Measurements from ENCODE around the gene CCDC201. TPM values are rescaled to one million over a fixed set of nuclear protein-coding genes. Genes with fewer than 3 reads are reported as not detected.

CCDC201 gene
- polyA plus RNA-seq, 1 of the 3 experiments (the other 2 are of a cell fraction): not detected

DNA sequence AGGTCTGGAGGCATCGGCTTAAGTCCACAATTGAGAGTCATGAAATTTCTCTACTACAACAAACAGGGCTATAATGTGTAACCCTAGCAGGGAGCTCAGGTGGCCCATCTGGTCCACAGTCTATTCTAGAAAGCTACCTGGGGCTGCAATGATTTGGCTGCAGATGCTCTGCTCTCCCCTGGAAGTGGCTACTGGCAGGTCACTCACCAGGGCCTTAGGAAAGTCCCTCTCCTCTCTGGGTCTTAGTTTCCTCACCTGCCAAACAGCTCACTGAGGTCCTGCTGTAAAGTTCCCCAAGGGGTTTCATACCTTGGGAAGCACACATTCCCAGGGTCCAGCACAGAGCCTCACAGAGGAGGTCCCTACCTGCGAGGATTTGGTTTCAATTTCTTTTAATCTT lies 45.7 kb upstream of the CCDC201 start:
- Histone ChIP-seq H3K27ac (ENCODE audit: low read depth in 2 of 2, low read length in 1 of 2) (no peak overlapping the region), H3K4me3 (ENCODE audit: low read depth in 2 of 2, low read length in 1 of 2) (peak overlapping the region in 1 of 2 experiments; percentile 72; a peak in 2 of 4 replicates), H3K79me2 (ENCODE audit: insufficient read depth) (peaks cover 28% of the 10 kb centered on the region), H4K20me1 (ENCODE audit: insufficient read depth) (peaks cover 32% of the 10 kb centered on the region), H3K9ac (peak overlapping the region; percentile 55; the same call in 1 of the 2 replicates), H3K4me2 (peak overlapping the region; percentile 84), H3K27me3 (ENCODE audit: insufficient read depth) (no peaks in the 10 kb centered on the region), H2AFZ (ENCODE audit: low read depth) (no peak overlapping the region), H3K9me2 (no peaks in the 10 kb centered on the region), H3F3A (replicated peaks; ENCODE audit: insufficient read depth) (peaks cover 24% of the 10 kb centered on the region), H3K9me3 (no peaks in the 10 kb centered on the region), H3K4me1 (ENCODE audit: control insufficient read depth in 1 of 2, insufficient read depth in 2 of 2, low read depth in 1 of 2, low read length in 1 of 2) (peaks cover 14 to 32% of the 10 kb centered on the region in 2 experiments), H3K36me3 (replicated peaks in 1 of 2; ENCODE audit: control insufficient read depth in 1 of 2, insufficient read depth in 2 of 2, low read length in 1 of 2) (peaks cover 5 to 43% of the 10 kb centered on the region in 2 experiments)
- POLR2A ChIA-PET: no interaction called here
- whole genome bisulfite sequencing (ENCODE audit: low lambda C conversion rate): 97% methylated on average over 2 of the region's 2 CpGs
- CTCF ChIA-PET: interaction anchor here (0.6 to 10.7 kb wide), 36 partner anchors 10 to 1348 kb away, joined by 3 to 291 read pairs (median 4); partner anchors contain the start of gene IGFBP1
- TF ChIP-seq, protein P1, sequence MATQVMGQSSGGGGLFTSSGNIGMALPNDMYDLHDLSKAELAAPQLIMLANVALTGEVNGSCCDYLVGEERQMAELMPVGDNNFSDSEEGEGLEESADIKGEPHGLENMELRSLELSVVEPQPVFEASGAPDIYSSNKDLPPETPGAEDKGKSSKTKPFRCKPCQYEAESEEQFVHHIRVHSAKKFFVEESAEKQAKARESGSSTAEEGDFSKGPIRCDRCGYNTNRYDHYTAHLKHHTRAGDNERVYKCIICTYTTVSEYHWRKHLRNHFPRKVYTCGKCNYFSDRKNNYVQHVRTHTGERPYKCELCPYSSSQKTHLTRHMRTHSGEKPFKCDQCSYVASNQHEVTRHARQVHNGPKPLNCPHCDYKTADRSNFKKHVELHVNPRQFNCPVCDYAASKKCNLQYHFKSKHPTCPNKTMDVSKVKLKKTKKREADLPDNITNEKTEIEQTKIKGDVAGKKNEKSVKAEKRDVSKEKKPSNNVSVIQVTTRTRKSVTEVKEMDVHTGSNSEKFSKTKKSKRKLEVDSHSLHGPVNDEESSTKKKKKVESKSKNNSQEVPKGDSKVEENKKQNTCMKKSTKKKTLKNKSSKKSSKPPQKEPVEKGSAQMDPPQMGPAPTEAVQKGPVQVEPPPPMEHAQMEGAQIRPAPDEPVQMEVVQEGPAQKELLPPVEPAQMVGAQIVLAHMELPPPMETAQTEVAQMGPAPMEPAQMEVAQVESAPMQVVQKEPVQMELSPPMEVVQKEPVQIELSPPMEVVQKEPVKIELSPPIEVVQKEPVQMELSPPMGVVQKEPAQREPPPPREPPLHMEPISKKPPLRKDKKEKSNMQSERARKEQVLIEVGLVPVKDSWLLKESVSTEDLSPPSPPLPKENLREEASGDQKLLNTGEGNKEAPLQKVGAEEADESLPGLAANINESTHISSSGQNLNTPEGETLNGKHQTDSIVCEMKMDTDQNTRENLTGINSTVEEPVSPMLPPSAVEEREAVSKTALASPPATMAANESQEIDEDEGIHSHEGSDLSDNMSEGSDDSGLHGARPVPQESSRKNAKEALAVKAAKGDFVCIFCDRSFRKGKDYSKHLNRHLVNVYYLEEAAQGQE (IDR thresholded peaks at IDR 0.05; ENCODE audit: low read depth, low read length): no peak
- no peak for TF ChIP-seq FOXM1 (IDR thresholded peaks at IDR 0.05; ENCODE audit: low read depth)
- no peak for TF ChIP-seq RFX5 (IDR thresholded peaks at IDR 0.05; ENCODE audit: low read length)
- TF ChIP-seq SIN3A (IDR thresholded peaks at IDR 0.05; ENCODE audit: borderline replicate concordance, low read depth, low read length): no peak
- no peak for TF ChIP-seq EZH2phosphoT487 (IDR thresholded peaks at IDR 0.05; ENCODE audit: borderline replicate concordance, low read depth)
- TF ChIP-seq MEF2A (IDR thresholded peaks at IDR 0.05; ENCODE audit: borderline replicate concordance, low read depth): no peak
- no peak; the same call in 1 of the 2 replicates for TF ChIP-seq NFIC (IDR thresholded peaks at IDR 0.05; ENCODE audit: borderline replicate concordance)
- no peak for TF ChIP-seq TAF1 (IDR thresholded peaks at IDR 0.05; ENCODE audit: borderline replicate concordance, low read depth, low read length)
- no peak for TF ChIP-seq CHD2 (IDR thresholded peaks at IDR 0.05; ENCODE audit: low read length, partially characterized antibody)
- TF ChIP-seq, protein P2, sequence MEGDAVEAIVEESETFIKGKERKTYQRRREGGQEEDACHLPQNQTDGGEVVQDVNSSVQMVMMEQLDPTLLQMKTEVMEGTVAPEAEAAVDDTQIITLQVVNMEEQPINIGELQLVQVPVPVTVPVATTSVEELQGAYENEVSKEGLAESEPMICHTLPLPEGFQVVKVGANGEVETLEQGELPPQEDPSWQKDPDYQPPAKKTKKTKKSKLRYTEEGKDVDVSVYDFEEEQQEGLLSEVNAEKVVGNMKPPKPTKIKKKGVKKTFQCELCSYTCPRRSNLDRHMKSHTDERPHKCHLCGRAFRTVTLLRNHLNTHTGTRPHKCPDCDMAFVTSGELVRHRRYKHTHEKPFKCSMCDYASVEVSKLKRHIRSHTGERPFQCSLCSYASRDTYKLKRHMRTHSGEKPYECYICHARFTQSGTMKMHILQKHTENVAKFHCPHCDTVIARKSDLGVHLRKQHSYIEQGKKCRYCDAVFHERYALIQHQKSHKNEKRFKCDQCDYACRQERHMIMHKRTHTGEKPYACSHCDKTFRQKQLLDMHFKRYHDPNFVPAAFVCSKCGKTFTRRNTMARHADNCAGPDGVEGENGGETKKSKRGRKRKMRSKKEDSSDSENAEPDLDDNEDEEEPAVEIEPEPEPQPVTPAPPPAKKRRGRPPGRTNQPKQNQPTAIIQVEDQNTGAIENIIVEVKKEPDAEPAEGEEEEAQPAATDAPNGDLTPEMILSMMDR (IDR thresholded peaks at IDR 0.05): no peak
- TF ChIP-seq NRF1 (IDR thresholded peaks at IDR 0.05; ENCODE audit: low read depth, low read length): no peak
- TF ChIP-seq TCF12 (IDR thresholded peaks at IDR 0.05): no peak
- no peak for DNase-seq
